Effector memory CD4-positive, alpha-beta T cell (primary cell): Measurements from ENCODE around the gene MADD.
"Not testable (repeated sequence)": the region's sequence is repeated elsewhere in the genome, so short reads cannot be mapped to it uniquely, and the experiment has no call there.

ENCODE experiments used
- DNase-seq, 3 donors: peaks; one replicate each; pipeline ENCODE4 v3.0.0-alpha.2; 2020
- H3K27ac ChIP-seq: 2 replicates; pipeline ENCODE4 v1.7.0; 2013; ENCODE audit warnings: mild to moderate bottlenecking, low read length, moderate library complexity; ENCODE audit not compliant: insufficient read depth, poor library complexity, severe bottlenecking
- H3K27me3 ChIP-seq: replicated peaks from 2 replicates; pipeline ENCODE4 v1.7.0; 2013; ENCODE audit warnings: mild to moderate bottlenecking, low read length; ENCODE audit not compliant: insufficient read depth, control insufficient read depth, poor library complexity, severe bottlenecking
- H3K36me3 ChIP-seq: 2 replicates; pipeline ENCODE4 v1.7.0; 2013; ENCODE audit warnings: mild to moderate bottlenecking, low read length, moderate library complexity; ENCODE audit not compliant: control insufficient read depth, insufficient read depth
- H3K4me1 ChIP-seq: 2 replicates; pipeline ENCODE4 v1.7.0; 2013; ENCODE audit warnings: low read length, mild to moderate bottlenecking; ENCODE audit not compliant: control insufficient read depth, insufficient read depth, poor library complexity, severe bottlenecking
- H3K4me3 ChIP-seq: 2 replicates; pipeline ENCODE4 v1.7.0; 2013; ENCODE audit warnings: low read length, low read depth, mild to moderate bottlenecking; ENCODE audit not compliant: insufficient read depth, poor library complexity, severe bottlenecking
- H3K9me3 ChIP-seq: 2 replicates; pipeline ENCODE4 v1.7.0; 2013; ENCODE audit warnings: mild to moderate bottlenecking, low read length, moderate library complexity; ENCODE audit not compliant: control insufficient read depth

Gene MADD

GRCh38 chr11:47329431-47329986 lies 59.6 kb downstream of the MADD start:
- no peaks in the 10 kb centered on the region for H3K4me1 ChIP-seq
- H3K36me3 ChIP-seq = peaks cover 39% of the 10 kb centered on the region
- no peaks in the 10 kb centered on the region for H3K27me3 ChIP-seq
- H3K9me3 ChIP-seq = no peaks in the 10 kb centered on the region
- H3K4me3 ChIP-seq = no peak overlapping the region
- no peak for DNase-seq
- H3K27ac ChIP-seq = no peak overlapping the region

DNA sequence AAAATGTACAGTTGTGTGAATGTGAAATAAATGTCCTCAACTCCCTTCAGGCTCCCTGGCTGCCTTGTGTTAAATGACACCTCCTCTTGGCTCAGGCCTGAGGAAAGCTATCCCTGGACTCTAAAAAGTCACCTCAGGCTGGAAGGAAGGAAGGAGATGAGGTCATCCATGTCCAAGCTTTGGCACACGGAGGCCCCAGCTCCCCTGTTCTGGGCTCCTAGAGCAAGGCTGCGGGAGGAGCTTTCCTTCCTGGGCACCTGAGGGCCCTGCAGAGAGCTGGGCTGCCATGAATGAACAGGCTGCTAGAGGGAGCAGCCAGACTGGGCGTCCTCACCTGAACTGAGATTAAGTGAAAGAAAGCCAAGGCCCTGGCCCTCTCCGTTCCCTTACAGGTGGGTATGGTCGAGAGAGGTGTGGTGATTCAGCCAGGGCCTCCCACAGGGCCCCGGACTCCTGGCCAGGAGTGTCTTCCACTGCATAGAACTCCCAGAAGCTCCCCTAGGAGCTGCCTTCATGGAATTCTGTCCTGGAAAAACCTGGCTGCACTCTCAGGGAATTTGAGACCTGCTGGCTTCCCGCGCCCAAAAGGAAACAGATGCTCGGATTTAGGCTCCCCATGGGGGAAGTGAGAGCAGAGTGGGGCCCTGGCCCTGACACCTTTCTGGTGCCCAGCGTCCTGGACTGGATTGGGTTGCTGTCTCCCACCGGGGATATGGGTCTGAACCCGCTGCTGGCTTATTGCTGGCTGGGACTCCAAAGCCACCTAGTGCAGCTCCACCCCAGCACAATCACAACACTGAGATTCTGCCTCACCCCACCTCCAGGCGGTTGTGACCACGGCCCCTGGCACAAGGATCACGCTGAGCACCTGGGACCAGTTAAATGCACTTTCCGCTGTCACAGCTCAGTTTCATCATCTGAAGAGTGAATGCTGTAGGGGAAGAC lies 60.3 kb downstream of the MADD start:
- Histone ChIP-seq H3K36me3 (peaks cover 39% of the 10 kb centered on the region), H3K4me1 (no peaks in the 10 kb centered on the region), H3K27ac (no peak overlapping the region), H3K27me3 (no peaks in the 10 kb centered on the region), H3K4me3 (no peak overlapping the region), H3K9me3 (no peaks in the 10 kb centered on the region)
- DNase-seq = no peak

- H3K36me3 ChIP-seq = peaks cover 35% of the 10 kb centered on the region
- H3K9me3 ChIP-seq = no peaks in the 10 kb centered on the region
- no peak overlapping the region for H3K4me3 ChIP-seq
- no peak for DNase-seq
- H3K27ac ChIP-seq = no peak overlapping the region
- H3K4me1 ChIP-seq = no peaks in the 10 kb centered on the region
- no peaks in the 10 kb centered on the region for H3K27me3 ChIP-seq
These were observed 61.7 kb downstream of the MADD start for GRCh38 chr11:47331454-47332302.

GRCh38 chr11:47332303-47332711 lies 62.4 kb downstream of the MADD start:
- Histone ChIP-seq H3K4me3 (no peak overlapping the region), H3K4me1 (no peaks in the 10 kb centered on the region), H3K27me3 (no peaks in the 10 kb centered on the region), H3K27ac (no peak overlapping the region), H3K9me3 (no peaks in the 10 kb centered on the region), H3K36me3 (peaks cover 28% of the 10 kb centered on the region)
- DNase-seq = no peak

- H3K27me3 ChIP-seq = no peaks in the 10 kb centered on the region
- H3K36me3 ChIP-seq = peaks cover 22% of the 10 kb centered on the region
- no peaks in the 10 kb centered on the region for H3K4me1 ChIP-seq
- H3K9me3 ChIP-seq = no peaks in the 10 kb centered on the region
- no peak for DNase-seq
- H3K4me3 ChIP-seq = no peak overlapping the region
- H3K27ac ChIP-seq = no peak overlapping the region
These were observed 63.0 kb downstream of the MADD start for GRCh38 chr11:47332791-47333525.

GRCh38 chr11:47333526-47333845 lies 63.6 kb downstream of the MADD start:
- H3K27me3 ChIP-seq = no peaks in the 10 kb centered on the region
- H3K9me3 ChIP-seq = no peaks in the 10 kb centered on the region
- no peak for DNase-seq
- H3K27ac ChIP-seq = no peak overlapping the region
- H3K36me3 ChIP-seq = peaks cover 17% of the 10 kb centered on the region
- no peaks in the 10 kb centered on the region for H3K4me1 ChIP-seq
- H3K4me3 ChIP-seq = no peak overlapping the region

- H3K4me3 ChIP-seq = no peak overlapping the region
- no peak overlapping the region for H3K27ac ChIP-seq
- H3K4me1 ChIP-seq = no peaks in the 10 kb centered on the region
- no peaks in the 10 kb centered on the region for H3K27me3 ChIP-seq
- peaks cover 12% of the 10 kb centered on the region for H3K36me3 ChIP-seq
- DNase-seq = no peak
- H3K9me3 ChIP-seq = no peaks in the 10 kb centered on the region
These were observed 64.0 kb downstream of the MADD start for GRCh38 chr11:47333886-47334443.

- not testable (repeated sequence) for H3K27ac ChIP-seq, H3K9me3 ChIP-seq, H3K36me3 ChIP-seq, H3K27me3 ChIP-seq, H3K4me3 ChIP-seq, H3K4me1 ChIP-seq, DNase-seq
These were observed 64.9 kb downstream of the MADD start for GRCh38 chr11:47334699-47335411.

DNA sequence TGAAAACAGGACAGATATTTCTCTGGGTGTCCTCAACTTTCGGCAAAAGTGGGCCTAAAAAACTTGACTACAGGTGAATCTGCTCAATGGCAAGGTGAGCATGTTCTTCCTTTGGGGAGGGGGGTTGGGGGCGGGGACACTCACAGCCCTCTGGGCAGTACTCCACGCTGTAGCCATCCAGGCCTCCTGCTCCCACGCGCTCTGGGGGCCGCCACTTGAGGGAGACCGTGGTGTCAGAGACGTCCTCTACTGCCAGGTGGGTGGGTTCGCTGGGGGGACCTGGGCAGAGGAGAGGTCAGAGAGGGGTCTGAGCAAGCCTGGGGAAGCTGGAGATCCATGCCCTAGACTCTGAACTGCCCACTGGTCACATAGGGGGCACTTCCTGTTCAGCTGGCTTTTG lies 65.8 kb downstream of the MADD start:
- H3K27ac ChIP-seq = no peak overlapping the region
- H3K4me3 ChIP-seq = no peak overlapping the region
- no peaks in the 10 kb centered on the region for H3K27me3 ChIP-seq
- no peaks in the 10 kb centered on the region for H3K4me1 ChIP-seq
- H3K36me3 ChIP-seq = no peaks in the 10 kb centered on the region
- H3K9me3 ChIP-seq = no peaks in the 10 kb centered on the region
- no peak for DNase-seq
